ENCODE data around the gene DDRGK1. TPM values are rescaled to one million over a fixed set of nuclear protein-coding genes. Genes with fewer than 3 reads are reported as not detected.
"Not testable (repeated sequence)": the region's sequence is repeated elsewhere in the genome, so short reads cannot be mapped to it uniquely, and the experiment has no call there.

The DDRGK1 gene
- total RNA-seq, 1 donor from 2014 or later = 68.0 TPM

GRCh38 chr20:3165473-3166337 lies 38.8 kb downstream of the DDRGK1 start:
- no peak for DNase-seq (ENCODE audit: low read depth)

GRCh38 chr20:3164763-3165410 lies 39.6 kb downstream of the DDRGK1 start:
- DNase-seq (ENCODE audit: low read depth) = no peak

GRCh38 chr20:3164043-3164762 lies 40.3 kb downstream of the DDRGK1 start:
- DNase-seq (ENCODE audit: low read depth) = no peak

GRCh38 chr20:3163099-3164042 lies 41.1 kb downstream of the DDRGK1 start:
- no peak for DNase-seq (ENCODE audit: low read depth)

GRCh38 chr20:3162080-3162611 lies 42.3 kb downstream of the DDRGK1 start:
- DNase-seq (ENCODE audit: low read depth) = peak; percentile 67

- no peak for DNase-seq (ENCODE audit: low read depth)
These were observed 43.0 kb downstream of the DDRGK1 start for GRCh38 chr20:3161316-3162079.

- no peak for DNase-seq (ENCODE audit: low read depth)
These were observed 44.1 kb downstream of the DDRGK1 start for GRCh38 chr20:3160418-3160817.

- no peak for DNase-seq (ENCODE audit: low read depth)
These were observed 45.5 kb downstream of the DDRGK1 start for GRCh38 chr20:3158968-3159431.

GRCh38 chr20:3157817-3158216 lies 46.7 kb downstream of the DDRGK1 start:
- DNase-seq (ENCODE audit: low read depth) = no peak

GRCh38 chr20:3156811-3157619 lies 47.5 kb downstream of the DDRGK1 start:
- DNase-seq (ENCODE audit: low read depth) = no peak

GRCh38 chr20:3152057-3152644 lies 52.3 kb downstream of the DDRGK1 start:
- DNase-seq (ENCODE audit: low read depth) = not testable (repeated sequence)

- DNase-seq (ENCODE audit: low read depth) = no peak
These were observed 53.6 kb downstream of the DDRGK1 start for GRCh38 chr20:3150908-3151307.

- peak; percentile 14 for DNase-seq (ENCODE audit: low read depth)
These were observed 57.6 kb downstream of the DDRGK1 start for GRCh38 chr20:3146732-3147341.

GRCh38 chr20:3141757-3142156 lies 62.7 kb downstream of the DDRGK1 start:
- no peak for DNase-seq (ENCODE audit: low read depth)
